Upper lobe of left lung (tissue), 6 donors: ENCODE measurements around the gene TPRX1. TPM values are rescaled to one million over a fixed set of nuclear protein-coding genes. Genes with fewer than 3 reads are reported as not detected.

Source experiments
- small RNA-seq, 4 donors: library from RNA; depleted of rRNA; stranded (forward); fragments of <200 nt; gene quantifications; one replicate each; pipeline ENCODE3, GENCODE V24; 2016
- total RNA-seq, 6 donors: library from RNA; depleted of rRNA in 4 of 6; stranded (reverse); fragments of >200 nt in 4 of 6; gene quantifications; one replicate each; pipeline versions ENCODE4 v1.1.0 to v1.2.1, GENCODE V29; 2016 to 2021
- donor health status: DM: no; HTN: no; CAD: no; lungs with moderate emphysema.
- donor health status: DM: no; HTN: yes; CAD: no; lungs with severe emphysema.

TPRX1 gene
- total RNA-seq, 6 donors from 2014 or later: not detected

Small RNA genes lying within 50 kb of the gene (small RNA-seq; reads per million reads assigned to genes)
- 0 reads per million in 4 donors for gene AC008745.1
- 0 reads per million in 4 donors for gene SNORD23

Other genes starting within 250 kb of the TPRX1 start
- gene ZNF541, start 231.4 kb downstream of the TPRX1 start, total RNA-seq: 1 to 10 TPM in 1 of 6 donors, under 1 TPM in 5; 0.20 to 2.1 (median 0.42) TPM
- 10 to 100 TPM in 4 of 6 donors, 1 to 10 TPM in 2; 5.0 to 66.1 (median 15.2) TPM for gene BICRA, start 195.4 kb downstream of the TPRX1 start, total RNA-seq
- 100 to 1,000 TPM in 4 of 6 donors, 10 to 100 TPM in 2; 80.7 to 426 (median 181) TPM for gene EHD2, start 91.1 kb downstream of the TPRX1 start, total RNA-seq
- 100 to 1,000 TPM; 261 to 432 (median 282) TPM for gene NOP53, start 59.0 kb downstream of the TPRX1 start, total RNA-seq
- 100 to 1,000 TPM; 194 to 455 (median 325) TPM for gene SELENOW, start 25.8 kb downstream of the TPRX1 start, total RNA-seq
- not detected for gene CRX, start 17.4 kb upstream of the TPRX1 start, total RNA-seq
- gene TPRX2, start 54.7 kb upstream of the TPRX1 start, total RNA-seq: not detected
- under 1 TPM in 2 of 6 donors, not detected in 4; 0.20 to 0.31 TPM for gene SULT2A1, start 81.8 kb upstream of the TPRX1 start, total RNA-seq
- gene BSPH1, start 187.6 kb upstream of the TPRX1 start, total RNA-seq: not detected
- gene ELSPBP1, start 190.1 kb upstream of the TPRX1 start, total RNA-seq: not detected
- gene CABP5, start 239.5 kb upstream of the TPRX1 start, total RNA-seq: not detected